Activated CD4-positive, alpha-beta T cell treated with anti-CD3 and anti-CD28 coated beads for 24 hours (primary cell): ENCODE data around the gene OR6C2.
"Not testable (repeated sequence)": the region's sequence is repeated elsewhere in the genome, so short reads cannot be mapped to it uniquely, and the experiment has no call there.

Source experiments
- DNase-seq, 2 donors: peaks; one replicate each; pipeline ENCODE4 v3.0.0-alpha.2; 2020; ENCODE audit warnings: low read depth in 2 of 2

Gene OR6C2

GRCh38 chr12:55443776-55444175 lies at the start of gene OR6C2:
Gene OR6C2, plus strand, starts transcription at chr12:55444076. Its CDS starts 8,138 bp downstream, at chr12:55452214.
- no peak for DNase-seq

GRCh38 chr12:55396326-55396725 lies 47.5 kb upstream of the OR6C2 start:
- DNase-seq, result no peak

DNA sequence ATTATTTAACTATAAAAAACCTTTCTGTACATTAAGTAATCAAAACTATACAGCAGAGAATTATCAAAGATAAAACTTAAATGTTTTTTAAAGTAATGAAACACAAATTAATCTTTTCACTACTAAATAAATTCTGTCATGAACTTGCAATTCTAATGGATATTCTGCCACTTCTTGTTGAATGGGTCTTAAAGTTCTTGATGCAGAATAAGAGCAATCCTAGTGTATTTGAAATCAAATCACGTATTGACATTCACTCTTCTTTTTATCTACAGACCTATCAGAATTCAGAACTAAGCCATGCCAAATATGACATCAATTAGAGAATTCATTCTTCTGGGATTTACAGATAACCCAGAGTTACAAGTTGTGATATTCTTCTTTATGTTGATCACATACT lies 43.6 kb upstream of the OR6C2 start, which contains the start of gene OR6C65:
OR6C65 (plus strand) TSS at position 301 of the 400 bp plus-strand sequence; CDS start at position 301, 0 bp downstream.
- no peak for DNase-seq

DNA sequence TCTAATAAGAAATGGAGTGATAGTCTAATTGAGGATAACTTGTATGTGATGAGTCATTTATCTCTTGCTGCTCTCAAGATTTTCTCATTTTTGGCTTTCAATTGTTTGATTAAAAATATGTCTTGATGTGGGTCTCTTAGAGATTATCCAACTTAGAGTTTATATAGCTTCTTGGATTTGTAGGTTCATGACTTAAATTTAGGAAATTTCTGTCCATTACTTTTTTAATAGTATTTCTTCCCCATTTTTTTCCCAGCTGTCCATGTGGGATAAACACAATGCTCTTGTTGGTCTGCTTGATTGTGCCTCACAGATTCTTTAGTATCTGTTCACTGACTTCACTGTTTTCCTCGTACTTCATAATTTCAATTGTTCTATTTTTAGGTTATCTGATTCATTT lies 36.0 kb upstream of the OR6C2 start:
- DNase-seq, result no peak

- DNase-seq, result not testable (repeated sequence)
These were observed 34.7 kb upstream of the OR6C2 start for GRCh38 chr12:55409133-55409532.

DNA sequence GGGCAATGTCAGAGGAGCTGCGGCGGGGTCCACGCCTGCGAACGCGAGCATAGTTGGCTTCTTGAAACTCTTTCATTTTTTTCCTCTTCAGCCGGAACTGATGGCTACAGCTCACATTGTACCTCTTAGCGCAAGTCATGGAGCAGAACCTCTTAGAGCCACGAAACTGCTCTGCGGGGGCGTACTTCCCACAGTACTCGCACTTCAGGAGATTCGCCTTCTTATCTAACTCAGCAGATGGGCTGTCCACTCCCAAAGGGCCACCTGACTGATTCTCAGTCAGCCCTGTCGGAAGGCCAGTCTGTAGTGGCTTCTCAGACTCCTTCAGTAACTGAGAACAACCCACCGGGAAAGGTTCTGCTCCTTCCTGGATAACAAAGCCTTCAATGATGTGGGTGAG lies 31.7 kb upstream of the OR6C2 start:
- not testable (repeated sequence) for DNase-seq

- DNase-seq, result not testable (repeated sequence)
These were observed 30.1 kb upstream of the OR6C2 start for GRCh38 chr12:55413498-55414388.

DNA sequence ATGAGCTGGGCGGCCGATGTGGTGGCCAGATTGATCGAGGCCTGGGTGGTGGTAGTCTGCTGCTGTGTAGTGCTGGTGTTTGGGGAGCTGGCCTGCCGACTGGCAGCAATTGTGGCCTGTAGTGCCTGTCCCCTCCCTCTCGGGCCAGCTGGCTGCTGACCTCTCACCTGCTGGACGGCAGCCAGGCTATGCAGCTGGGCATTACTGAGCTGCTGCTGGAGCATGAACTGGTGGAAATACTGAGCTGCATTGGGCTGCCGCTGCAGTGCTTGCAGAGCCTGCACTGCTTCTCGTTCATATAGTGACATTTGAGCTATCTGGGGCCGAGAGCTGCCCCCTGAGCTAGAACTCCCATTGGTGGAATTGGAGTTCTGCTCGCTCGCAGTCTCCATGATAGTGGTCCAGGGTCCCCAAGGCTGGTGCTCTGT lies 29.5 kb upstream of the OR6C2 start:
- not testable (repeated sequence) for DNase-seq

DNA sequence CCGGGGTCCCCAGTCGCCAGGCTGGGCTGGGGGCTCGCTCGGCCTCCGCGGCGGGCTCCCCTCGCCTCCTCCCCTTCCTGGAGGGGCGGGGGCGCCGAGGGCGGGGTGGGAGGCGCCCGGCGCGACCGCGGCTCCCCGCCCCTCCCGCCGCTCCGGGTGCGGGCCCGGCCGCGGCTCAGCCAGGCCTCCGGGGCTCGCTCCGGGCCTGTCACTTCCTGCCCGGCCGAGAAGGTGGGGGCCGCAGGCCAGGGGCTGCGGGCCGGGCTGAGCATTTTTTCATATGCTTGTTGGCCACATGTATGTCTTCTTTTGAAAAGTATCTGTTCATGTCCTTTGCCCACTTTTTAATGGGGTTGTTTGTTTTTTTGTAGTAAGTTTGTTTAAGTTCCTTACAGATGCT lies 29.0 kb upstream of the OR6C2 start:
- DNase-seq, result not testable (repeated sequence)

- no peak for DNase-seq
These were observed 26.9 kb upstream of the OR6C2 start for GRCh38 chr12:55416961-55417360.

DNA sequence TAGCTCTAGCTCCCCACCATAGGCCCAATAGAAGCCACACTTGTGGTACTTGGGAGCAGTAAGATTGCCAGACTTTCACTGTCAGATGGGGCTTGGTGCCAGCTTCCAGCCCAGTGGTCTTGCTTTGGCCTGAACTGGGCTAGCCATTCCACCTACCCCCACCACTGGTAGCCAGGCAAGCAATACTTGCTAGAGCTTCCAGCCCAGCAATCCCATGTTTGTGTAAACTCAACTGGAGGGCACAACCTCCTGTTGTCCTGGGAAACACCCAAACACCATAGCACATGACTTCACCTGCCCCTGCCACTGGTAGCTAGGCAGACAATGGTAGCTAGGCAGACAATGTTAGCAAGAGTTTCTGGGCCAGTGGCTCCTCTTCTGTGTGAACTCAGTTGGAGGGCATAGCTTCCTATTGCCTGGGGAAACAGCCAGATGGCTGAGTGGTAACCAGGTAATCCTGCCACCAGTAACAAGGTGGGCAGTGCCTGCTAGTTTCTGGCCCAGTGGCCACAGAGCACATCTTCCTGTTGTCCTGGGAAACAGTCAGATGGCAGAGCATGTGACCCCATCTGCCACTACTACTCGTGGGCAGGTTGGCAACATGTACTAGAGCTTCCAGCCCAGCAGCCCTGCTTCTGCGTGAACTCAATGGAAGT lies 23.4 kb upstream of the OR6C2 start:
- no peak for DNase-seq

GRCh38 chr12:55425954-55426353 lies 17.9 kb upstream of the OR6C2 start, which contains the start of gene OR6C76:
Gene OR6C76, plus strand, starts transcription at chr12:55426254. Its CDS starts 0 bp downstream, at chr12:55426254.
- DNase-seq, result no peak

GRCh38 chr12:55428331-55429243 lies 15.3 kb upstream of the OR6C2 start:
- DNase-seq, result no peak

GRCh38 chr12:55441233-55441632 lies 2.6 kb upstream of the OR6C2 start:
- not testable (repeated sequence) for DNase-seq

GRCh38 chr12:55445357-55445756 lies 1.5 kb downstream of the OR6C2 start:
- no peak for DNase-seq

GRCh38 chr12:55446326-55446725 lies 2.5 kb downstream of the OR6C2 start:
- DNase-seq, result no peak

- no peak for DNase-seq
These were observed 4.9 kb downstream of the OR6C2 start for GRCh38 chr12:55448825-55449224.

- DNase-seq, result not testable (repeated sequence)
These were observed 21.1 kb downstream of the OR6C2 start for GRCh38 chr12:55464926-55465325.

GRCh38 chr12:55467836-55468235 lies 24.0 kb downstream of the OR6C2 start:
- DNase-seq, result no peak

GRCh38 chr12:55469291-55469690 lies 25.4 kb downstream of the OR6C2 start:
- no peak for DNase-seq

- DNase-seq, result no peak
These were observed 26.4 kb downstream of the OR6C2 start, which contains the start of gene OR6C70 for GRCh38 chr12:55470088-55470829. Gene OR6C70, minus strand, starts transcription at chr12:55470138. Its CDS starts 0 bp downstream, at chr12:55470138.
